ENCODE data around the gene OVCA2.

OVCA2 gene

GRCh38 chr17:2018716-2019510 is 22.9 kb upstream of the OVCA2 start:
- H3K4me1 ChIP-seq (ENCODE audit: control insufficient read depth, insufficient read depth, low read length): peaks cover 4% of the 10 kb centered on the region
- H3K9me3 ChIP-seq (replicated peaks; ENCODE audit: low read length): no peaks in the 10 kb centered on the region

DNA sequence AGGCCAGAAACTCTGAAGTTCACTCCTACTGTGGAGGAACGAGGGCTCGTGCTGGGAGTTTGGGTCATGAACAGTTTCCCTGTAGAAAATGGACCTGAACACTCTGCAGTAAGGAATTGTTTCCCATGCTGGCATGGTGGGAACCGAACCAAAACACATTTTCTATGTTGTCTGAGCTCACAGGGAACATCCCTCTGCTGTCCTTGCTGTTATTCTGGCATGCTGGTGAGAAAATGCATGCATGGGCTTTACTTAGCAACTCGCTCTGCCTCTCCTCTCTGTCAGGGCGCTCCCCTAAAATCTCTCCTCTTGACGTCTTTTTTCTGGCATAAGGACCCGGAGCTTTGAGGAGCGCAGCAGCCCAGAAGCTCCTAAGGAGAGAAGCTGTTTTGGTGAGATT is 22.1 kb upstream of the OVCA2 start:
- Histone ChIP-seq H3K4me3 (ENCODE audit: low read length) (no peak overlapping the region), H3K27me3 (ENCODE audit: control insufficient read depth, insufficient read depth, low read length) (peaks cover 83% of the 10 kb centered on the region), H3K9ac (ENCODE audit: low read depth, low read length) (no peak overlapping the region)

More at GRCh38 chr17:2018716-2019510, 22.9 kb upstream of the OVCA2 start:
- Histone ChIP-seq H3K27me3 (ENCODE audit: control insufficient read depth, insufficient read depth, low read length) (peaks cover 75% of the 10 kb centered on the region), H3K4me2 (ENCODE audit: low read length) (no peak overlapping the region), H3K36me3 (ENCODE audit: insufficient read depth, low read length) (no peaks in the 10 kb centered on the region), H3K4me3 (ENCODE audit: low read length) (no peak overlapping the region), H3K9ac (ENCODE audit: low read depth, low read length) (no peak overlapping the region)

DNA sequence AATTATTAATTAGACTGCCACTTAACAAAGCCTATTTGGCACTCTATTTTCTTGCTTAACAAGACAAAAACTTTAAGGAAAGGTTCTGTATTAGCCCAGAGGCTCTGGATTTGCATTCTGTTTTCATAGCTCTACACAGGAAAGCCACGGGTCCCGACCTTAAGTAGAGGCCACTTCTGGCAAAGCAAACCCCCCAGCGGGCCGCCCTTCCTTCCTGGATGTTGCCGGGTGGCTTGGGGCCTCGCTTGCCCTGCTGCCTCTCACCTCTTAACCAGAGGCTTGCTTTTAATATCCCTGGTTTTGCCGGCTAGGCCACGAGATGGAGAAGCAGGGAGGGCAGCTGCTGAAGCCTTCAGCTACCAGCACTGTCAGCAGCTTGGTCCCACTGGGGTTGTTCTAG is 21.1 kb upstream of the OVCA2 start:
- Histone ChIP-seq H3K27me3 (ENCODE audit: control insufficient read depth, insufficient read depth, low read length) (peaks cover 84% of the 10 kb centered on the region), H3K4me3 (ENCODE audit: low read length) (no peak overlapping the region), H3K9me3 (replicated peaks; ENCODE audit: low read length) (no peaks in the 10 kb centered on the region), H3K4me2 (ENCODE audit: low read length) (no peak overlapping the region), H3K36me3 (ENCODE audit: insufficient read depth, low read length) (no peaks in the 10 kb centered on the region), H3K4me1 (ENCODE audit: control insufficient read depth, insufficient read depth, low read length) (peaks cover 16% of the 10 kb centered on the region), H3K9ac (ENCODE audit: low read depth, low read length) (no peak overlapping the region)

More for the DNA sequence above, 22.1 kb upstream of the OVCA2 start:
- Histone ChIP-seq H3K4me2 (ENCODE audit: low read length) (no peak overlapping the region), H3K4me1 (ENCODE audit: control insufficient read depth, insufficient read depth, low read length) (peaks cover 10% of the 10 kb centered on the region), H3K9me3 (replicated peaks; ENCODE audit: low read length) (no peaks in the 10 kb centered on the region), H3K36me3 (ENCODE audit: insufficient read depth, low read length) (no peaks in the 10 kb centered on the region)

DNA sequence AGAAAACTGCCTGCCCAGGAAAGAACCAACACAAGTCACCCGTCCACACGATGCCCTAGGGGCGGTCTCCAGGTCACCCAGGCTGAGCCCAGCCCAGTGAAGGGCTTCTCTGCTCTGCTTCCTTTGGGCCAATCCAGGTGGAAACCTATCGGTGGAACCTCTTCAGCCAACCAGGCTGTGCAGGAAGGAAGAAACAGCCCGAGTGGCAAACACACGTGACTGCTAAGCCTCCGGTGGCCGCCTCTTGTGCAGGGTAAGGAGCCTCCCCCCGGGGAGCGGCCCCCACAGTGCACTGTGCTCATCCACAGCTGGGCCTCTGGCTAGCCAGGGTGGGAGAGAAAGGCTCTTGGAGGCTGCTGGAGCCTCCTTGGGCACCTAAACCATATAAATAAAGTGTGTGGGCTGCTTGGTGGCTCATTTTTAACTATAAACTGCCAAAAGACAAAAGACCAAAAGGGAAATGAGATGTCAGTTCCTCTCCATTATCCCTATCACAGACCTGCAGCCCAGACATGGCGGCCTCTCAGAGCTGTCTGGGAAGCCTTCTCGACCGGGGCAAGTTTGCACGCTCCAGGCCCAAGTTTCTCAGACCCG is 19.1 kb upstream of the OVCA2 start:
- Histone ChIP-seq H3K9ac (ENCODE audit: low read depth, low read length) (no peak overlapping the region), H3K27me3 (ENCODE audit: control insufficient read depth, insufficient read depth, low read length) (peaks cover 73% of the 10 kb centered on the region), H3K36me3 (ENCODE audit: insufficient read depth, low read length) (no peaks in the 10 kb centered on the region), H3K9me3 (replicated peaks; ENCODE audit: low read length) (no peaks in the 10 kb centered on the region), H3K4me3 (ENCODE audit: low read length) (no peak overlapping the region), H3K4me2 (ENCODE audit: low read length) (no peak overlapping the region), H3K4me1 (ENCODE audit: control insufficient read depth, insufficient read depth, low read length) (peaks cover 18% of the 10 kb centered on the region)

- H3K4me2 ChIP-seq (ENCODE audit: low read length): no peak overlapping the region
- H3K4me1 ChIP-seq (ENCODE audit: control insufficient read depth, insufficient read depth, low read length): peaks cover 18% of the 10 kb centered on the region
- H3K9me3 ChIP-seq (replicated peaks; ENCODE audit: low read length): no peaks in the 10 kb centered on the region
- H3K27me3 ChIP-seq (ENCODE audit: control insufficient read depth, insufficient read depth, low read length): peaks cover 68% of the 10 kb centered on the region
- no peak overlapping the region for H3K9ac ChIP-seq (ENCODE audit: low read depth, low read length)
- H3K4me3 ChIP-seq (ENCODE audit: low read length): no peak overlapping the region
- H3K36me3 ChIP-seq (ENCODE audit: insufficient read depth, low read length): no peaks in the 10 kb centered on the region
Measured at GRCh38 chr17:2023256-2023655, 18.6 kb upstream of the OVCA2 start.

- peaks cover 18% of the 10 kb centered on the region for H3K4me1 ChIP-seq (ENCODE audit: control insufficient read depth, insufficient read depth, low read length)
- no peak overlapping the region for H3K9ac ChIP-seq (ENCODE audit: low read depth, low read length)
- no peaks in the 10 kb centered on the region for H3K9me3 ChIP-seq (replicated peaks; ENCODE audit: low read length)
- H3K36me3 ChIP-seq (ENCODE audit: insufficient read depth, low read length): no peaks in the 10 kb centered on the region
- peak overlapping the region; percentile 64 for H3K4me3 ChIP-seq (ENCODE audit: low read length)
- peak overlapping the region; percentile 84 for H3K4me2 ChIP-seq (ENCODE audit: low read length)
- H3K27me3 ChIP-seq (ENCODE audit: control insufficient read depth, insufficient read depth, low read length): peaks cover 61% of the 10 kb centered on the region
Measured at GRCh38 chr17:2023692-2024571, 17.9 kb upstream of the OVCA2 start.

DNA sequence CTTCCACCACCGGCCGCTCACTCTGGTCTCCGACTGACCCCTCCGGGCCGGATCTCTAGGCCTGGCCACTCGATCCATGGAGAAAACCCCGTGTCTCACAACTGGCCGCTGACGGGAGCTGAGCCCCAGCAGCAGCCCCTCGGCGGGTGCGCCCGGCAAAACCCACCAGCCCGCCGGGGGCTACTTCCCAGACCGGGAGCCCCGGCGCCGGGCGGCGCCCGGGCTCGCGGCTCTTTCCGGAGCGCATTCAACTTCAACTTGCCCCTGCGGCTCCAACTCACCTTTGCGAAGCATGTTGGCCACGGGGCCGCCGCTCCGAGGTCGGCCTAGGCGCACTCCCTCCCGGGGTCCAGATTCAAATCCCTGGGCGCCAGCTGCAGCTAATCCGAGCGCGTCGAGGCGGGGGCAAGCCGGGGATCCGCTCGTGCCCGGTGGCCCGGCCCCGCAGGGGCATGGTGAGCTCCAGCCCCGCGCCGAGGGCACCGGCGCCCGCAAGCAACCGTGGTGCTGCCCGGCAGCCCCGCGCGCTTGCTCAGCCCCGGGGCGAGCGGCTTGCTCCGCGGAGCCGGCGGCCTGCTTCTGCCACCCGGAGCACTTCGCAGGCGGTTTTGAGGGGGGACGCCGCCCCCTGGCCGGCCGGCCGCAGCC is 17.1 kb upstream of the OVCA2 start:
- no peaks in the 10 kb centered on the region for H3K36me3 ChIP-seq (ENCODE audit: insufficient read depth, low read length)
- peaks cover 20% of the 10 kb centered on the region for H3K4me1 ChIP-seq (ENCODE audit: control insufficient read depth, insufficient read depth, low read length)
- peaks cover 54% of the 10 kb centered on the region for H3K27me3 ChIP-seq (ENCODE audit: control insufficient read depth, insufficient read depth, low read length)
- peak overlapping the region; percentile 84 for H3K4me2 ChIP-seq (ENCODE audit: low read length)
- no peak overlapping the region for H3K9ac ChIP-seq (ENCODE audit: low read depth, low read length)
- H3K9me3 ChIP-seq (replicated peaks; ENCODE audit: low read length): no peaks in the 10 kb centered on the region
- peak overlapping the region; percentile 64 for H3K4me3 ChIP-seq (ENCODE audit: low read length)

DNA sequence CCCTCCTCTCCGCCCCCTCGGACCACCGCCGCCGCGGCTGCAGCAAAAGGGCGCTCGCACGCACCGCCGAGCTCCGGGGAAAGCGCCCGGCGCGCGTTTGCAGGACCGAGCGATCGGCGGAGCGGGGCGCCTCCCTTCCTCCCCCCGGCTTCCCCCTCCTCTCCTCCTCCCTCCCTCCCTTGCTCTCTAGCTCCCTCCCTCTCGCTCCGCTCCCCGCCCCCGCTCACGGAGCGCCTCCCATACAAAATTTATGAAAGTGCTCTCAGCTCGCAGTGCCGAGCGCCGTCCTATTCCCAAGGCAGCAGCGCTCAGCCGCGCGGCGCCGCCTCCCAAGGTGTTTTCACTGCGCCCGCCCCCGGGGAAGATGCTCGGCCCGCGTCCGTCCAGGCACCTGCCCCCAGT is 16.6 kb upstream of the OVCA2 start, which contains the start of gene RTN4RL1:
Gene RTN4RL1, minus strand, starts transcription at position 115 of the 402 bp plus-strand sequence. CDS start 469 bp downstream, outside the sequence.
- H3K36me3 ChIP-seq (ENCODE audit: insufficient read depth, low read length): no peaks in the 10 kb centered on the region
- peaks cover 48% of the 10 kb centered on the region for H3K27me3 ChIP-seq (ENCODE audit: control insufficient read depth, insufficient read depth, low read length)
- H3K9ac ChIP-seq (ENCODE audit: low read depth, low read length): peak within 1 kb of the TSS; percentile 6
- H3K4me2 ChIP-seq (ENCODE audit: low read length): peak within 1 kb of the TSS; percentile 84
- peak within 1 kb of the TSS; percentile 64 for H3K4me3 ChIP-seq (ENCODE audit: low read length)
- peaks cover 21% of the 10 kb centered on the region for H3K4me1 ChIP-seq (ENCODE audit: control insufficient read depth, insufficient read depth, low read length)
- no peaks in the 10 kb centered on the region for H3K9me3 ChIP-seq (replicated peaks; ENCODE audit: low read length)

- H3K4me1 ChIP-seq (ENCODE audit: control insufficient read depth, insufficient read depth, low read length): peaks cover 23% of the 10 kb centered on the region
- peak overlapping the region; percentile 64 for H3K4me3 ChIP-seq (ENCODE audit: low read length)
- H3K27me3 ChIP-seq (ENCODE audit: control insufficient read depth, insufficient read depth, low read length): peaks cover 43% of the 10 kb centered on the region
- peak overlapping the region; percentile 84 for H3K4me2 ChIP-seq (ENCODE audit: low read length)
- no peaks in the 10 kb centered on the region for H3K9me3 ChIP-seq (replicated peaks; ENCODE audit: low read length)
- H3K9ac ChIP-seq (ENCODE audit: low read depth, low read length): peak overlapping the region; percentile 6
- H3K36me3 ChIP-seq (ENCODE audit: insufficient read depth, low read length): no peaks in the 10 kb centered on the region
Measured at GRCh38 chr17:2025622-2026309, 16.1 kb upstream of the OVCA2 start.

DNA sequence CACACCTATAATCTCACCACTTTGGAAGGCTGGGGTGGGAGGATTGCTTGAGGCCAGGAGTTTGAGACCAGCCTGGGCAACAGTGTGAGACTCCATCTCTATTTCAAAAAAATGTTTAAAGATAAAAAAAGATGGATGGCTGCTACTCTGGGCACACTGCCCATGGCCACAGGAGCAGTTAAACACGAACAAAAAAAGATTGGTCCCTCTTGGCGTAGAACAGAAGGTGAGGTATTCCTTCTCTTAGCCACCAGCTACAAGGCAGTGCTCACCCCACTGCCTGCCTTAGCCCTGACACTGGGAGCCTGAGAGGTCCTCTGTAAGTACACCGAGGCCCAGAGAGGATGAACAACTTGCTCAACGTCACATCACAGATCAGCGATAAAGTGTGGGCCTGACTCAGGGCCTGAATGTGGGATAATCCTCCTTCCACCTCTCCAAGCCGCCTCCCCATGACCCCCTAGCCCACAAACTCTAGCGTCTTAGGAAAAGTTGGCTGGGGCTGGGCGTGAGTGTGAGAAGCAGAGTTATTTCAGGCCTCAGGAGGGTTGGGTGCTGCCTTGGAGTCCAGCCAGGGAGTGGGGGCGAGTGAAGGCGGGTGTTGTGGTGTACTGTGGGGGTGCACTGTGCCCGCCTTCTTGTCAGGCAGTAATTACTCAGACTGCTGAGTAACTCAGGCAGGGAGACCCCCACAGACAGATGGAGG is 14.1 kb upstream of the OVCA2 start:
- no peaks in the 10 kb centered on the region for H3K36me3 ChIP-seq (ENCODE audit: insufficient read depth, low read length)
- peaks cover 33% of the 10 kb centered on the region for H3K27me3 ChIP-seq (ENCODE audit: control insufficient read depth, insufficient read depth, low read length)
- no peak overlapping the region for H3K9ac ChIP-seq (ENCODE audit: low read depth, low read length)
- H3K9me3 ChIP-seq (replicated peaks; ENCODE audit: low read length): no peaks in the 10 kb centered on the region
- peaks cover 27% of the 10 kb centered on the region for H3K4me1 ChIP-seq (ENCODE audit: control insufficient read depth, insufficient read depth, low read length)
- H3K4me3 ChIP-seq (ENCODE audit: low read length): no peak overlapping the region
- H3K4me2 ChIP-seq (ENCODE audit: low read length): no peak overlapping the region
